HepG2 (cell line): Measurements from ENCODE around the gene ETHE1. TPM values are rescaled to one million over a fixed set of nuclear protein-coding genes. Genes with fewer than 3 reads are reported as not detected.

Experiments
- CENPBD1 ChIP-seq: sonication (generic); formaldehyde crosslinking; IDR thresholded peaks from 2 replicates; pipeline ENCODE4 v1.8.0; 2022; ENCODE audit warnings: missing genetic modification reagents, low read depth, mild to moderate bottlenecking, borderline replicate concordance
- ELF3 ChIP-seq: IDR thresholded peaks from 2 replicates; pipeline ENCODE4 v1.6.1; 2016; ENCODE audit warnings: missing genetic modification reagents, missing compliant biosample characterization
- FOXC1 ChIP-seq: sonication (generic); formaldehyde crosslinking; IDR thresholded peaks from 2 replicates; pipeline ENCODE4 v1.8.0; 2022; ENCODE audit warnings: mild to moderate bottlenecking, missing genetic modification reagents, borderline replicate concordance
- FOXJ3 ChIP-seq: sonication (generic); formaldehyde crosslinking; IDR thresholded peaks from 2 replicates; pipeline ENCODE4 v1.4.0; 2020; ENCODE audit warnings: missing genetic modification reagents, mild to moderate bottlenecking, borderline replicate concordance
- GPBP1L1 ChIP-seq: sonication (generic); formaldehyde crosslinking; IDR thresholded peaks from 2 replicates; pipeline ENCODE4 v1.5.0; 2020; ENCODE audit warnings: mild to moderate bottlenecking, missing genetic modification reagents
- GTF3A ChIP-seq: sonication (generic); formaldehyde crosslinking; conservative IDR thresholded peaks from 2 replicates; pipeline ENCODE4 v1.4.0; 2020; ENCODE audit warnings: mild to moderate bottlenecking, missing genetic modification reagents
- HNF1A ChIP-seq, 2 experiments: sonication (generic) in 1 of 2; formaldehyde crosslinking in 1 of 2; IDR thresholded peaks; 2 replicates each; pipeline versions ENCODE4 v1.4.0 to v1.6.1; 2016 to 2020; ENCODE audit warnings: borderline replicate concordance in 1 of 2, low read depth in 1 of 2, mild to moderate bottlenecking in 1 of 2, missing genetic modification reagents in 1 of 2
- HNF4G ChIP-seq, 2 experiments: sonication (generic) in 1 of 2; formaldehyde crosslinking in 1 of 2; IDR thresholded peaks; 2 replicates each; pipeline versions ENCODE4 v1.4.0 to v1.6.1; 2011 to 2020; ENCODE audit warnings: borderline replicate concordance in 2 of 2, low read depth in 2 of 2, mild to moderate bottlenecking in 2 of 2, low read length in 1 of 2, missing genetic modification reagents in 1 of 2, moderate library complexity in 1 of 2
- KDM3A ChIP-seq: IDR thresholded peaks from 2 replicates; pipeline ENCODE4 v1.6.1; 2018; ENCODE audit warnings: low read depth, missing compliant biosample characterization
- KLF9 ChIP-seq: IDR thresholded peaks from 2 replicates; pipeline ENCODE4 v1.6.1; 2016; ENCODE audit warnings: low read depth
- LRRFIP1 ChIP-seq: sonication (generic); formaldehyde crosslinking; conservative IDR thresholded peaks from 2 replicates; pipeline ENCODE4 v1.4.0; 2020; ENCODE audit warnings: missing genetic modification reagents
- MIER2 ChIP-seq: IDR thresholded peaks from 2 replicates; pipeline ENCODE4 v1.6.1; 2016; ENCODE audit warnings: missing biosample characterization, missing genetic modification reagents
- MTF1 ChIP-seq: sonication (generic); formaldehyde crosslinking; IDR thresholded peaks from 2 replicates; pipeline ENCODE4 v1.5.0; 2020; ENCODE audit warnings: missing genetic modification reagents
- NFRKB ChIP-seq: fragments of 450-650 bp; IDR thresholded peaks from 2 replicates; pipeline ENCODE4 v1.6.1; 2017
- POLR2AphosphoS2 ChIP-seq: IDR thresholded peaks from 2 replicates; pipeline ENCODE4 v1.6.1; 2011; ENCODE audit warnings: low read depth, low read length, improper control_type of control experiment
- RBM22 ChIP-seq: fragments of 200-400 bp; formaldehyde crosslinking; optimal IDR thresholded peaks from 2 replicates; pipeline ENCODE3; 2017; ENCODE audit warnings: mild to moderate bottlenecking, low read length, moderate library complexity
- RXRA ChIP-seq: sonication (generic); formaldehyde crosslinking; IDR thresholded peaks from 2 replicates; pipeline ENCODE4 v1.5.1; 2020; ENCODE audit warnings: missing genetic modification reagents
- ZNF101 ChIP-seq: sonication (generic); formaldehyde crosslinking; IDR thresholded peaks from 2 replicates; pipeline ENCODE4 v1.4.0; 2020; ENCODE audit warnings: mild to moderate bottlenecking, low read depth, missing genetic modification reagents, borderline replicate concordance
- ZNF180 ChIP-seq: sonication (generic); formaldehyde crosslinking; IDR thresholded peaks from 2 replicates; pipeline ENCODE4 v1.4.0; 2020; ENCODE audit warnings: low read depth, missing genetic modification reagents, borderline replicate concordance
- ZNF382 ChIP-seq: sonication (generic); formaldehyde crosslinking; IDR thresholded peaks from 2 replicates; pipeline ENCODE4 v1.5.0; 2020; ENCODE audit warnings: missing genetic modification reagents, mild to moderate bottlenecking, borderline replicate concordance
- ZNF501 ChIP-seq: sonication (generic); formaldehyde crosslinking; IDR thresholded peaks from 2 replicates; pipeline ENCODE4 v1.5.1; 2020; ENCODE audit warnings: mild to moderate bottlenecking, moderate library complexity, missing genetic modification reagents
- ZNF598 ChIP-seq: sonication (generic); formaldehyde crosslinking; IDR thresholded peaks from 2 replicates; pipeline ENCODE4 v1.5.1; 2020; ENCODE audit warnings: mild to moderate bottlenecking, missing genetic modification reagents, borderline replicate concordance
- ZNF7 ChIP-seq: IDR thresholded peaks from 2 replicates; pipeline ENCODE4 v1.6.1; 2016; ENCODE audit warnings: missing biosample characterization, missing genetic modification reagents
- polyA plus RNA-seq, 8 experiments: library from polyadenylated mRNA; depleted of rRNA in 3 of 8; stranded (reverse) in 7 of 8; unstranded in 1 of 8; fragments of >200 nt; fragmentation: Illumina TruSeq in 4 of 8; extraction: Trizol in 4 of 8; gene quantifications; 2 replicates each; pipeline versions ENCODE4 v1.2.1 to v1.2.3, GENCODE V29; 2011 to 2016; ENCODE audit warnings: low read depth in 4 of 8, missing spikeins in 1 of 8, mixed read lengths in 1 of 8; ENCODE audit not compliant: insufficient read depth in 1 of 8
- total RNA-seq, 5 experiments: library from RNA; depleted of rRNA; stranded (reverse); fragments of >200 nt; fragmentation: Illumina TruSeq; extraction: Trizol; gene quantifications; 2 replicates each; pipeline ENCODE4 v1.2.3, GENCODE V29; 2016; ENCODE audit warnings: low read depth in 1 of 5

The ETHE1 gene
- total and polyA plus RNA-seq, 2 of the 13 experiments (the other 11 are each of a cell fraction or from before 2014, with no cell fraction given) = 32.5 to 58.4 TPM

GRCh38 chr19:43499042-43499441 lies 28.0 kb downstream of the ETHE1 start (continued):
- TF ChIP-seq HNF4G (IDR thresholded peaks at IDR 0.05; ENCODE audit: borderline replicate concordance, low read depth, low read length) = peak; percentile 98
- TF ChIP-seq HNF4G (CRISPR knock-in tag; IDR thresholded peaks at IDR 0.05; ENCODE audit: borderline replicate concordance, low read depth) = peak; percentile 99
- no peak for TF ChIP-seq ZNF101
- peak; percentile 28; the same call in 1 of the 2 replicates for TF ChIP-seq ZNF501 (CRISPR knock-in tag)
- peak; percentile 90 for TF ChIP-seq ELF3
- TF ChIP-seq ZNF7 (CRISPR knock-in tag) = no peak
- TF ChIP-seq MTF1 (CRISPR knock-in tag) = no peak
- TF ChIP-seq FOXJ3 (CRISPR knock-in tag) = no peak
- TF ChIP-seq LRRFIP1 (CRISPR knock-in tag) = no peak
- no peak for TF ChIP-seq NFRKB
- TF ChIP-seq CENPBD1 (CRISPR knock-in tag) = no peak
- 0 out of 2 replicates have a peak, but pooled peaks have one; percentile 39 for TF ChIP-seq ZNF598 (CRISPR knock-in tag)
- TF ChIP-seq GTF3A (CRISPR knock-in tag) = no peak
- TF ChIP-seq RBM22 = no peak
- TF ChIP-seq KLF9 (CRISPR knock-in tag) = no peak
- 0 out of 2 replicates have a peak, but pooled peaks have one; percentile 54 for TF ChIP-seq POLR2AphosphoS2
- no peak for TF ChIP-seq GPBP1L1 (CRISPR knock-in tag)
- no peak for TF ChIP-seq KDM3A (CRISPR knock-in tag)
- no peak for TF ChIP-seq ZNF180
- TF ChIP-seq FOXC1 (CRISPR knock-in tag) = 0 out of 2 replicates have a peak, but pooled peaks have one; percentile 39
- TF ChIP-seq ZNF382 (CRISPR knock-in tag) = no peak
- no peak for TF ChIP-seq HNF1A (IDR thresholded peaks at IDR 0.05; ENCODE audit: low read depth)
- TF ChIP-seq HNF1A (CRISPR knock-in tag; IDR thresholded peaks at IDR 0.05; ENCODE audit: borderline replicate concordance) = no peak
- TF ChIP-seq MIER2 = no peak
- TF ChIP-seq RXRA (CRISPR knock-in tag) = peak; percentile 84; the same call in 1 of the 2 replicates
